Measurements from ENCODE around the gene YIPF2.

- TF ChIP-seq POLR2A (IDR thresholded peaks at IDR 0.05; ENCODE audit: low read length) (no peak), CTCF (IDR thresholded peaks at IDR 0.05) (no peak), HMGXB4 (CRISPR knock-in tag; IDR thresholded peaks at IDR 0.05; ENCODE audit: borderline replicate concordance) (no peak), JUN (IDR thresholded peaks at IDR 0.05) (no peak), POLR2AphosphoS2 (conservative IDR thresholded peaks at IDR 0.05; ENCODE audit: low read length) (no peak), SREBF2 (IDR thresholded peaks at IDR 0.05) (no peak), MAFK (IDR thresholded peaks at IDR 0.05; ENCODE audit: partially characterized antibody) (no peak), REST (IDR thresholded peaks at IDR 0.05) (no peak)
These were observed 5.0 kb downstream of the YIPF2 start for GRCh38 chr19:10923260-10924112.

Measured in A549 (cell line).